PC-9 (cell line): ENCODE measurements around the gene SSH3. TPM values are rescaled to one million over a fixed set of nuclear protein-coding genes. Genes with fewer than 3 reads are reported as not detected.
A peak's percentile ranks its signal among the peaks of the same experiment; 100 is the strongest.

Source experiments
- BruUV-seq: library from RNA; stranded (reverse); fragments of 400-500 nt; replicated peaks from 2 replicates; lab custom pipeline; 2021; lab: Mats Ljungman, UMichigan
- CTCF ChIA-PET: fragments of 300-600 bp; sonication (Branson Sonifier 250); formaldehyde crosslinking; loops from one replicate; lab custom pipeline; 2022; ENCODE audit warnings: antibody characterized with exemption; lab: Charles Lee
- POLR2A ChIA-PET: fragments of 300-600 bp; sonication (Branson Sonifier 250); formaldehyde crosslinking; loops from one replicate; lab custom pipeline; 2022; ENCODE audit warnings: antibody characterized with exemption; ENCODE audit not compliant: unreplicated experiment; lab: Charles Lee
- DNase-seq, 2 experiments: peaks; one replicate each; pipeline versions ENCODE4 v3.0.0 to v3.0.0-alpha.2; 2015 to 2022; ENCODE audit warnings: mixed read lengths in 1 of 2
- H2AFZ ChIP-seq: fragments of 200-600 bp; sonication (generic); 2 replicates; pipeline ENCODE4 v1.8.1; 2017; ENCODE audit warnings: antibody characterized with exemption
- H3F3A ChIP-seq: fragments of 200-600 bp; sonication (generic); 2 replicates; pipeline ENCODE4 v1.8.1; 2017; ENCODE audit warnings: antibody characterized with exemption, mild to moderate bottlenecking, low read depth; ENCODE audit not compliant: insufficient read depth
- H3K27ac ChIP-seq: fragments of 200-600 bp; sonication (generic); 2 replicates; pipeline ENCODE4 v1.6.1; 2016; ENCODE audit warnings: mixed run types
- H3K27me3 ChIP-seq: fragments of 200-600 bp; sonication (generic); 2 replicates; pipeline ENCODE4 v1.6.1; 2016; ENCODE audit warnings: low read depth, mixed run types; ENCODE audit not compliant: insufficient read depth
- H3K36me3 ChIP-seq: fragments of 200-600 bp; sonication (generic); 2 replicates; pipeline ENCODE4 v1.6.1; 2016; ENCODE audit warnings: low read depth, mixed run types
- H3K4me1 ChIP-seq: fragments of 200-600 bp; sonication (generic); replicated peaks from 2 replicates; pipeline ENCODE4 v1.6.1; 2016; ENCODE audit warnings: mixed run types; ENCODE audit not compliant: insufficient read depth
- H3K4me2 ChIP-seq: fragments of 200-600 bp; sonication (generic); 2 replicates; pipeline ENCODE4 v1.6.1; 2017; ENCODE audit warnings: mixed run types
- H3K4me3 ChIP-seq: fragments of 200-600 bp; sonication (generic); 2 replicates; pipeline ENCODE4 v1.6.1; 2016; ENCODE audit warnings: mixed run types
- H3K79me2 ChIP-seq: fragments of 200-600 bp; sonication (generic); 2 replicates; pipeline ENCODE4 v1.6.1; 2017; ENCODE audit warnings: low read depth, mixed run types
- H3K9me2 ChIP-seq: fragments of 200-600 bp; sonication (generic); 2 replicates; pipeline ENCODE4 v1.8.1; 2017; ENCODE audit warnings: mild to moderate bottlenecking; ENCODE audit not compliant: insufficient read depth
- H3K9me3 ChIP-seq: fragments of 200-600 bp; sonication (generic); 2 replicates; pipeline ENCODE4 v1.8.1; 2016; ENCODE audit warnings: low read depth; ENCODE audit not compliant: insufficient read depth
- H4K20me1 ChIP-seq: fragments of 200-600 bp; sonication (generic); 2 replicates; pipeline ENCODE4 v1.8.1; 2017; ENCODE audit not compliant: insufficient read depth
- EZH2 ChIP-seq: fragments of 200-600 bp; sonication (generic); IDR thresholded peaks from 2 replicates; pipeline ENCODE4 v1.8.0; 2017; ENCODE audit warnings: antibody characterized with exemption, low read depth
- intact Hi-C: fragments of 100-400 bp; cut with micrococcal nuclease; formaldehyde crosslinking; loops from one replicate; pipeline ENCODE4 v1.10.0; 2022; ENCODE audit not compliant: unreplicated experiment
- total RNA-seq: library from RNA; stranded (reverse); gene quantifications from 2 replicates; pipeline ENCODE4 v1.2.3, GENCODE V29; 2021
- TF ChIP-seq, protein P1 (sequence below): fragments of 200-600 bp; sonication (generic); conservative IDR thresholded peaks from 2 replicates; pipeline ENCODE4 v1.6.1; 2017; ENCODE audit warnings: mixed run types, antibody characterized with exemption, mild to moderate bottlenecking, moderate library complexity

SSH3 gene
- total RNA-seq, 1 experiment from 2014 or later: 124 TPM

DNA sequence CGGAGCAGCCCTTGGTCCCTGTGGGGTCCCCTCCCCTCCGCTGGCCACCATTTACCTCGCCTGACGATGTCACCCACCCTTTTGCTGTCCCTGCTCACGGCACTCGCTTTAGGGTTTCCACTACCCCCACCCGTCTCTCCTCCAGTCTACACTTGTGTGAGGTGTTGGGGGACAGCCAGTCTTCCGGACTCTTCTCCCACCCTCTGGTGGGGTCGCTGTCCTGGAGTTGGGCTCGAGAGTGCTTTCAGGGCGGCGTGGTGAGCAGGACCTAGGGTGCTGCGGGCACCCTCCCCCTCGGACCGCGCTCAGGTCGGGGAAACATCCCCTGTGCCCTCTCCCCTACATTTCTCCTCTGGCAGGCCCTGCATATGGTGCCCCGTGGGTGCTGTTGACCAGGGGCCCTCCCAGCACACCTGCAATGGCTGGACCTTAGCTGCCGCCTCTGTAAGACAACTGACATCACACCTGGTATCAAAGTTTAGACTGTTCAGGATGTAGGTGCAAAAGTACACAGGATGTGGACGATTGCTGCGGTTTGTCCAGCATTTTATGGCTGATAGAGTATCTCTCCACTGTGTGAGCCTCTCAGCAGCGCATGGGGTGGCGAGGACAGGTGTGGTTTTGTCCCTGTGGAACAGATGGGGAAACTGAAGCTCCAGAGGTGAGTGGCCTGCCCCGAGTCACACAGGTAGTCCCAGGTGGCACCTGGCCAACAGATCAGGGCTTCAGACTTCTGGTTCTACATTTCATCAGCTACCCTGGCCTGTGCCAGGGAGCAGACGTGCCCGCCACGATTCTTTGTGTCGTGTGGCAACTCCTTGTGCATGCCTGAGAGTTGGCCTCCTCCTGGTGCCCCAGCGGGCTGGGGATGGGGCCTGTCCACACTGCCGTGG is 35.9 kb upstream of the SSH3 start:
- no peak for TF ChIP-seq EZH2
- TF ChIP-seq, protein P1, sequence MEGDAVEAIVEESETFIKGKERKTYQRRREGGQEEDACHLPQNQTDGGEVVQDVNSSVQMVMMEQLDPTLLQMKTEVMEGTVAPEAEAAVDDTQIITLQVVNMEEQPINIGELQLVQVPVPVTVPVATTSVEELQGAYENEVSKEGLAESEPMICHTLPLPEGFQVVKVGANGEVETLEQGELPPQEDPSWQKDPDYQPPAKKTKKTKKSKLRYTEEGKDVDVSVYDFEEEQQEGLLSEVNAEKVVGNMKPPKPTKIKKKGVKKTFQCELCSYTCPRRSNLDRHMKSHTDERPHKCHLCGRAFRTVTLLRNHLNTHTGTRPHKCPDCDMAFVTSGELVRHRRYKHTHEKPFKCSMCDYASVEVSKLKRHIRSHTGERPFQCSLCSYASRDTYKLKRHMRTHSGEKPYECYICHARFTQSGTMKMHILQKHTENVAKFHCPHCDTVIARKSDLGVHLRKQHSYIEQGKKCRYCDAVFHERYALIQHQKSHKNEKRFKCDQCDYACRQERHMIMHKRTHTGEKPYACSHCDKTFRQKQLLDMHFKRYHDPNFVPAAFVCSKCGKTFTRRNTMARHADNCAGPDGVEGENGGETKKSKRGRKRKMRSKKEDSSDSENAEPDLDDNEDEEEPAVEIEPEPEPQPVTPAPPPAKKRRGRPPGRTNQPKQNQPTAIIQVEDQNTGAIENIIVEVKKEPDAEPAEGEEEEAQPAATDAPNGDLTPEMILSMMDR: no peak
- peak overlapping the region; percentile 21 for H3K27ac ChIP-seq
- 0 out of 2 replicates have a peak, but pooled peaks cover 7% of the 10 kb centered on the region for H3K36me3 ChIP-seq
- CTCF ChIA-PET: interaction anchor here (0.6 to 1.3 kb wide), 4 partner anchors 21 to 1262 kb away, joined by 3 to 5 read pairs (median 4); no protein-coding TSS in a partner anchor
- peak overlapping the region; percentile 66; the same call in 1 of the 2 replicates for H2AFZ ChIP-seq
- H3K9me3 ChIP-seq: no peaks in the 10 kb centered on the region
- H3K27me3 ChIP-seq: no peaks in the 10 kb centered on the region
- peaks cover 32% of the 10 kb centered on the region; the same call in 1 of the 2 replicates for H3F3A ChIP-seq
- BruUV-seq: TSS peak; percentile 30
- no peaks in the 10 kb centered on the region for H3K9me2 ChIP-seq
- H3K4me1 ChIP-seq: peaks cover 33% of the 10 kb centered on the region
- H3K79me2 ChIP-seq: peaks cover 61% of the 10 kb centered on the region
- peaks cover 49% of the 10 kb centered on the region for H4K20me1 ChIP-seq
- POLR2A ChIA-PET: interaction anchor here (0.6 kb wide), 2 partner anchors 26 to 895 kb away, joined by 3 to 4 read pairs; no protein-coding TSS in a partner anchor
- peak overlapping the region; percentile 83 for H3K4me3 ChIP-seq
- intact Hi-C loops: no loop called here
- DNase-seq: peak; percentile 39 to 67
- peak overlapping the region; percentile 96 for H3K4me2 ChIP-seq

DNA sequence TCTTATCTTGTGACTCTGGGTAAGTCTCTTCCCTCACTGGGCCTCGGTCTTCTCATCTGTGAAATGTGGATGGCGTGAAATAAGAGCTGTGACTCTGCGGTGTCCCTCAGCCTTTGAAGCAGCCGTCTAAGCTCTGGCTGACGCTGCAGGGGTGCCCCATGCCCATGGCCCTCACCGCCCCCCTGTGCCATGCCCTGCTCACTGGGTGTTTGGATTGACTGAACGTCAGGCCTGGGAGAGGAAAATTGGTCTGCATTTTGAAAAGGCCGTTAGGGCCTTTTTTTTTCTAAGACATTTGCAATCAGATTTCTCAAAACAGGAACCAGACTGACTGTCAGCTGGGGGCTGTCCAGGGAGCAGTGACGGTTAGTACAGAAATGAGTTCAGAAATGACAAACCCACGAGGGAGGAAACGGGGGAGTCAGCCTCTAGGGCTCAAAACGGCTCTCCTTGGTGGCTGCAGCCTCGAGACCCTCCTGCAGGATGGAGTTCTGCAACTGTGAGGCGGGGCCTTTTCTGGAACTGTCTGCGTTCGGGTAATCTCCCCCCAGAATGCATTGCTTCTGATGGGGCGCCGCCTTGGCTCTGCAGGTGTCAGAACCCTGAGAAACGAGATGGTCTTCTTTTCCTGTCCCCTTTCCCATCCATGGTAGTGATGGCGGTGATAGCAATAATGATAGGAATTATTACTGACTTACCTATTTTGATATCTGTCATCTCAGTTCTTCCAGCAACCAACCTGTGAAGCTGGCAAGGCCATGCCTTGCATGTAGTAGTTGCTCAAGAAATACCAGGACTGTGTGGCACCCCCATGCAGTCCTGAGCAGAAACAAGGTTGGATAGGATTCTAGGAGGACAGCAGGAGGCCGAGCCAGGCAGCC is 35.0 kb upstream of the SSH3 start:
- POLR2A ChIA-PET: interaction anchor here (0.6 kb wide), 1 partner anchor 25 kb away, joined by 3 read pairs; no protein-coding TSS in a partner anchor
- Histone ChIP-seq H4K20me1 (peaks cover 58% of the 10 kb centered on the region), H3F3A (peaks cover 32% of the 10 kb centered on the region; the same call in 1 of the 2 replicates), H3K9me3 (no peaks in the 10 kb centered on the region), H3K27me3 (no peaks in the 10 kb centered on the region), H3K4me1 (peaks cover 24% of the 10 kb centered on the region), H3K27ac (peak overlapping the region; percentile 21), H3K79me2 (peaks cover 70% of the 10 kb centered on the region), H3K9me2 (no peaks in the 10 kb centered on the region), H3K4me3 (peak overlapping the region; percentile 83; the same call in 1 of the 2 replicates), H3K36me3 (0 out of 2 replicates have a peak, but pooled peaks cover 7% of the 10 kb centered on the region), H2AFZ (no peak overlapping the region), H3K4me2 (peak overlapping the region; percentile 96)
- no peak for DNase-seq
- intact Hi-C loops: no loop called here
- CTCF ChIA-PET: interaction anchor here (1.1 kb wide), 1 partner anchor 49 kb away, joined by 3 read pairs; no protein-coding TSS in a partner anchor
- TF ChIP-seq EZH2: no peak
- TF ChIP-seq, protein P1: no peak
- BruUV-seq: no TSS peak

- Histone ChIP-seq H3K9me2 (no peaks in the 10 kb centered on the region), H4K20me1 (peaks cover 64% of the 10 kb centered on the region), H3K27me3 (no peaks in the 10 kb centered on the region), H3K36me3 (0 out of 2 replicates have a peak, but pooled peaks cover 7% of the 10 kb centered on the region), H2AFZ (no peak overlapping the region), H3K4me2 (no peak overlapping the region), H3K27ac (no peak overlapping the region), H3K79me2 (peaks cover 76% of the 10 kb centered on the region), H3K4me1 (peaks cover 19% of the 10 kb centered on the region), H3K9me3 (no peaks in the 10 kb centered on the region), H3K4me3 (no peak overlapping the region), H3F3A (peaks cover 29% of the 10 kb centered on the region; the same call in 1 of the 2 replicates)
- TF ChIP-seq EZH2: no peak
- TF ChIP-seq, protein P1: no peak
- ChIA-PET POLR2A (no interaction called here), CTCF (no interaction called here)
- no TSS peak for BruUV-seq
- intact Hi-C loops: no loop called here
- no peak for DNase-seq
These were observed 34.4 kb upstream of the SSH3 start for GRCh38 chr11:67268962-67269268.
